OCI-LY3 (cell line): ENCODE measurements around the gene ASPRV1.

Experiments used
- H2AFZ ChIP-seq: fragments of 200-600, 300-600 bp; shearing (Covaris generic); 2 replicates; pipeline ENCODE4 v1.6.0; 2014; ENCODE audit warnings: antibody characterized with exemption, low read depth, low read length
- H3K27ac ChIP-seq: fragments of 200-600, 300-600 bp; sonication (generic); 2 replicates; pipeline ENCODE4 v1.5.1; 2014; ENCODE audit warnings: mild to moderate bottlenecking, low read length, moderate library complexity, mixed read lengths
- H3K27me3 ChIP-seq: fragments of 200-600, 300-600 bp; sonication (generic); 2 replicates; pipeline ENCODE4 v1.6.1; 2014; ENCODE audit warnings: low read depth, low read length, mixed read lengths
- H3K36me3 ChIP-seq: fragments of 200-600, 300-600 bp; sonication (generic); replicated peaks from 2 replicates; pipeline ENCODE3; 2014; ENCODE audit warnings: low read depth, low read length, mixed read lengths
- H3K4me1 ChIP-seq: fragments of 300-600, 200-600 bp; sonication (generic); 2 replicates; pipeline ENCODE4 v1.6.1; 2014; ENCODE audit warnings: low read length, mixed read lengths
- H3K4me2 ChIP-seq: fragments of 200-600, 300-600 bp; sonication (generic); 2 replicates; pipeline ENCODE4 v1.6.1; 2014; ENCODE audit warnings: low read length, mixed read lengths
- H3K4me3 ChIP-seq: fragments of 300-600, 200-600 bp; sonication (generic); 2 replicates; pipeline ENCODE4 v1.5.1; 2014; ENCODE audit warnings: antibody characterized with exemption, mild to moderate bottlenecking, low read length, moderate library complexity
- H3K79me2 ChIP-seq: fragments of 300-600, 200-600 bp; shearing (Covaris generic); 2 replicates; pipeline ENCODE4 v1.6.1; 2014; ENCODE audit warnings: mild to moderate bottlenecking, low read length, mixed read lengths
- H3K9ac ChIP-seq: fragments of 300-600, 200-600 bp; shearing (Covaris generic); 2 replicates; pipeline ENCODE4 v1.6.0; 2014; ENCODE audit warnings: mild to moderate bottlenecking, low read length, moderate library complexity
- H3K9me3 ChIP-seq: fragments of 200-600, 300-600 bp; shearing (Covaris generic); 2 replicates; pipeline ENCODE4 v1.6.1; 2014; ENCODE audit warnings: low read length, mixed read lengths; ENCODE audit not compliant: insufficient read depth
- H4K20me1 ChIP-seq: fragments of 200-600, 300-600 bp; sonication (generic); 2 replicates; pipeline ENCODE4 v1.6.1; 2016; ENCODE audit warnings: low read length, mixed read lengths; ENCODE audit not compliant: insufficient read depth
- EZH2phosphoT487 ChIP-seq: fragments of 200-600 bp; shearing (Covaris generic); IDR thresholded peaks from 2 replicates; pipeline ENCODE4 v1.6.1; 2018; ENCODE audit warnings: antibody characterized with exemption, mixed run types, low read depth
- TF ChIP-seq, protein P1 (sequence below): fragments of 200-600, 300-600 bp; sonication (generic); IDR thresholded peaks from 2 replicates; pipeline ENCODE4 v1.5.1; 2014; ENCODE audit warnings: antibody characterized with exemption, low read length, low read depth

ASPRV1 gene

DNA sequence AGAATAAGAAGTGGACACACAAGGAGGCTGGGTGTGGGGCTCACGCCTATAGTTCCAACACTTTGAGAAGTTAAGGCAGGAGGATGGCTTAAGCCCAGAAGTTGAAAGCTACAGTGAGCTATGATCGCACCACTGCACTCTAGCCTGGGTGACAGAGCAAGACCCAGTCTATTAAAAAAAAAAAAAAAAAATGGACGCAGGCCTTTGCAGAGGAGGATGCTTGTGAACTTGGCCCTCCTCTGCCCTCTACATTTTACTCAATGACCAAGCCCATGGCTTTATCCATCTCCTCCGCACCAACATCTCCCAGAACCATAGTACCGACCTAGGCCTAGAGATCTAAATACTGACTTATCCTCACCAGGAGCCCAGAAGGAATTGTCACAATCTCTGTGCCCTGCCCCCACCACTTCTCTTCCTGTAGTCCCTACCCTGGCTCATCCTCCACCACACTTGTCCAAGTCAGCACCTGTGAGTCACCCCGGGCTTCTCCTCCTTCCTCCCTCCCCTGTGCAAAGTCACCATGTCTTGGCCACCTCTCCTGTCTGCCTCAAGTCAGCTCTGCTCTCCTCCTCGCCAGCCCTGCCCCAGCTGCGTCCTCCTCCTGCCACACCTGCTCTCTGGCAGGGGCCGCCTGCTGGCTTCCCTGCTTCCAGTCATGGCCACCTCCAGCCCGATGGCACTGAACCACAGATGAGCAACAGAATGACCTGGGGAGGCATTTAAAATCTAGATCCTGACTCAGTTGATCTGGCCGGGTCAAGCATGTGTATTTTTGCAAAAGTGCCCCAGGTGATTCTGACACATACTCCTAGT lies 35.8 kb upstream of the ASPRV1 start:
- Histone ChIP-seq H3K4me2 (no peak overlapping the region), H3K79me2 (no peaks in the 10 kb centered on the region), H3K4me1 (no peaks in the 10 kb centered on the region), H4K20me1 (no peaks in the 10 kb centered on the region), H2AFZ (no peak overlapping the region), H3K27me3 (no peaks in the 10 kb centered on the region), H3K36me3 (no peaks in the 10 kb centered on the region), H3K9ac (no peak overlapping the region), H3K27ac (no peak overlapping the region), H3K9me3 (no peaks in the 10 kb centered on the region), H3K4me3 (no peak overlapping the region)
- no peak for TF ChIP-seq EZH2phosphoT487
- TF ChIP-seq, protein P1, sequence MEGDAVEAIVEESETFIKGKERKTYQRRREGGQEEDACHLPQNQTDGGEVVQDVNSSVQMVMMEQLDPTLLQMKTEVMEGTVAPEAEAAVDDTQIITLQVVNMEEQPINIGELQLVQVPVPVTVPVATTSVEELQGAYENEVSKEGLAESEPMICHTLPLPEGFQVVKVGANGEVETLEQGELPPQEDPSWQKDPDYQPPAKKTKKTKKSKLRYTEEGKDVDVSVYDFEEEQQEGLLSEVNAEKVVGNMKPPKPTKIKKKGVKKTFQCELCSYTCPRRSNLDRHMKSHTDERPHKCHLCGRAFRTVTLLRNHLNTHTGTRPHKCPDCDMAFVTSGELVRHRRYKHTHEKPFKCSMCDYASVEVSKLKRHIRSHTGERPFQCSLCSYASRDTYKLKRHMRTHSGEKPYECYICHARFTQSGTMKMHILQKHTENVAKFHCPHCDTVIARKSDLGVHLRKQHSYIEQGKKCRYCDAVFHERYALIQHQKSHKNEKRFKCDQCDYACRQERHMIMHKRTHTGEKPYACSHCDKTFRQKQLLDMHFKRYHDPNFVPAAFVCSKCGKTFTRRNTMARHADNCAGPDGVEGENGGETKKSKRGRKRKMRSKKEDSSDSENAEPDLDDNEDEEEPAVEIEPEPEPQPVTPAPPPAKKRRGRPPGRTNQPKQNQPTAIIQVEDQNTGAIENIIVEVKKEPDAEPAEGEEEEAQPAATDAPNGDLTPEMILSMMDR, result no peak

DNA sequence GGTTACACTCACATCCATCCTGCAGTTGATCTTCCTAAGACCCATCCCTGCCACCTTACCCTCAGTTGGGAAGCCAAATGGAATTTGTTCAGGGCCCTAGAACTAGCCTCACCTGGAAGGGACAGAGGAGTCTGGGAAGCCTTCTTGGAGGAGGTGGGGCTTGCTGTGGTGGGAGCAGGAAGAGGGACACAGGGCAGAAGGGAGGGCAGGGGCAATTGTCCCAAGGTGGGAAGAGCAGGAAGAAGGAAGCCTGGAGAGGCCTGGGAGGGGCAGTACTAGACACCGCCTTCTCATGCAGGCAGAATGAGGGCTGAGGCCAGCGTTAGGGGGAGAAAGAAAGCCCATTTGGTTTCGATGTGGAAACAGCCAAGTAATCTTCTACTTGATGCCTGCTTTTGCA lies 34.1 kb upstream of the ASPRV1 start:
- no peaks in the 10 kb centered on the region for H3K36me3 ChIP-seq
- no peak overlapping the region for H3K4me3 ChIP-seq
- no peak overlapping the region for H3K27ac ChIP-seq
- no peak overlapping the region for H3K9ac ChIP-seq
- no peak overlapping the region for H2AFZ ChIP-seq
- no peaks in the 10 kb centered on the region for H4K20me1 ChIP-seq
- H3K27me3 ChIP-seq, result no peaks in the 10 kb centered on the region
- H3K9me3 ChIP-seq, result no peaks in the 10 kb centered on the region
- no peak for TF ChIP-seq EZH2phosphoT487
- no peak overlapping the region for H3K4me2 ChIP-seq
- H3K79me2 ChIP-seq, result no peaks in the 10 kb centered on the region
- H3K4me1 ChIP-seq, result no peaks in the 10 kb centered on the region

GRCh38 chr2:69994166-69994565 lies 32.7 kb upstream of the ASPRV1 start:
- Histone ChIP-seq H3K4me3 (no peak overlapping the region), H3K79me2 (no peaks in the 10 kb centered on the region), H3K4me1 (no peaks in the 10 kb centered on the region), H3K4me2 (no peak overlapping the region), H3K27ac (no peak overlapping the region), H2AFZ (no peak overlapping the region), H3K9me3 (no peaks in the 10 kb centered on the region), H3K36me3 (no peaks in the 10 kb centered on the region), H3K27me3 (no peaks in the 10 kb centered on the region), H4K20me1 (no peaks in the 10 kb centered on the region), H3K9ac (no peak overlapping the region)
- no peak for TF ChIP-seq EZH2phosphoT487
- TF ChIP-seq, protein P1, result no peak

GRCh38 chr2:69993708-69994107 lies 32.3 kb upstream of the ASPRV1 start:
- H3K4me3 ChIP-seq, result no peak overlapping the region
- H3K9ac ChIP-seq, result no peak overlapping the region
- no peaks in the 10 kb centered on the region for H4K20me1 ChIP-seq
- H3K27ac ChIP-seq, result no peak overlapping the region
- no peak for TF ChIP-seq EZH2phosphoT487
- TF ChIP-seq, protein P1, result no peak
- H3K27me3 ChIP-seq, result no peaks in the 10 kb centered on the region
- no peaks in the 10 kb centered on the region for H3K4me1 ChIP-seq
- H3K9me3 ChIP-seq, result no peaks in the 10 kb centered on the region
- no peaks in the 10 kb centered on the region for H3K79me2 ChIP-seq
- no peak overlapping the region for H2AFZ ChIP-seq
- H3K4me2 ChIP-seq, result no peak overlapping the region
- no peaks in the 10 kb centered on the region for H3K36me3 ChIP-seq
